Measurements from ENCODE around the gene ACOX1. TPM values are rescaled to one million over a fixed set of nuclear protein-coding genes. Genes with fewer than 3 reads are reported as not detected.

ACOX1 gene
- total and polyA plus RNA-seq, 2 of the 13 experiments (the other 11 are each of a cell fraction or from before 2014, with no cell fraction given) = 86.4 to 120 TPM

DNA sequence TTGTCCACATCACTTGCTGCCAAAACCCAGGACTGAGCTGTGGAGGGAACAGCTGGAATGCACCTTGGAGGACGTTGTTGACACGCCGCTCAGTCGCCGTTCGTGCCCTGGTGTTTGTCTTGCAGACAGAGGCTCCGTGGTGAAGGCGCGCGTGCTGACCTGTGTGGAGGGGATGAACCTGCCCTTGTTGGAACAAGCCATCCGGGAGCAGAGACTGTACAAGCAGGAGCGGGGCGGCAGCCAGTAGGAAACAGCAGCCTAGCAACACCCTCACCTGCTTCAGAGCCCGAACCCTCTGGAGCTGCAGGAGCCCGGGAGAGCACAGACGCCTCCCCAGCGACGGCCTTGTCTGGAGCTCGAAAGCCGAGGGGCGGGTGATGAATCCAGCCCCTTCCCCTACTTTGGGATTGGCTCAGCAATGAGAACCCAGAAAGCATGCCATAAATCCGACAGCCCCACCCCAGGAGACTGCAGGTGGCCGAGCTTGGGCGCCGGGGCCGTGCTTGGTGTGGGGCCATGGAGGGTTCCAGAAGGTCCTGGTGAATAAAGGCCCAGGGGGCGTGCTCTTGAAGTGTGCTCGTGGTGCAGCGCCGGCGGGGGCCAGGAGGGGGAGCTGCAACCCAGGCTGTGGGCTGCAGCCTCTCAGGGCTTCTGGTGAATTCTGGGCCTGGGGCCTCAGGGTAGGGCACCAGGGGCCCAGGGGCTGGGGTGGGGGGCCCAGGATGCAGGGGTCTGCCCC lies 21.2 kb upstream of the ACOX1 start (continued):
- TF ChIP-seq ZNF274 (CRISPR knock-in tag; IDR thresholded peaks at IDR 0.05) (0 out of 2 replicates have a peak, but pooled peaks have one; percentile 58), ZBTB3 (CRISPR knock-in tag; IDR thresholded peaks at IDR 0.05; ENCODE audit: borderline replicate concordance, low read depth) (no peak), SIN3B (IDR thresholded peaks at IDR 0.05; ENCODE audit: low read length) (no peak), MED13 (CRISPR knock-in tag; IDR thresholded peaks at IDR 0.05) (no peak), ZNF251 (CRISPR knock-in tag; IDR thresholded peaks at IDR 0.05) (no peak), TP53 (CRISPR knock-in tag; conservative IDR thresholded peaks at IDR 0.05) (no peak), ZNF776 (CRISPR knock-in tag; IDR thresholded peaks at IDR 0.05) (no peak), KDM5A (IDR thresholded peaks at IDR 0.05; ENCODE audit: borderline replicate concordance, low read length) (no peak), ATRX (CRISPR knock-in tag; IDR thresholded peaks at IDR 0.05; ENCODE audit: borderline replicate concordance) (no peak), ZEB1 (IDR thresholded peaks at IDR 0.05; ENCODE audit: insufficient replicate concordance, low read depth) (no peak)
- TF ChIP-seq, protein P1, sequence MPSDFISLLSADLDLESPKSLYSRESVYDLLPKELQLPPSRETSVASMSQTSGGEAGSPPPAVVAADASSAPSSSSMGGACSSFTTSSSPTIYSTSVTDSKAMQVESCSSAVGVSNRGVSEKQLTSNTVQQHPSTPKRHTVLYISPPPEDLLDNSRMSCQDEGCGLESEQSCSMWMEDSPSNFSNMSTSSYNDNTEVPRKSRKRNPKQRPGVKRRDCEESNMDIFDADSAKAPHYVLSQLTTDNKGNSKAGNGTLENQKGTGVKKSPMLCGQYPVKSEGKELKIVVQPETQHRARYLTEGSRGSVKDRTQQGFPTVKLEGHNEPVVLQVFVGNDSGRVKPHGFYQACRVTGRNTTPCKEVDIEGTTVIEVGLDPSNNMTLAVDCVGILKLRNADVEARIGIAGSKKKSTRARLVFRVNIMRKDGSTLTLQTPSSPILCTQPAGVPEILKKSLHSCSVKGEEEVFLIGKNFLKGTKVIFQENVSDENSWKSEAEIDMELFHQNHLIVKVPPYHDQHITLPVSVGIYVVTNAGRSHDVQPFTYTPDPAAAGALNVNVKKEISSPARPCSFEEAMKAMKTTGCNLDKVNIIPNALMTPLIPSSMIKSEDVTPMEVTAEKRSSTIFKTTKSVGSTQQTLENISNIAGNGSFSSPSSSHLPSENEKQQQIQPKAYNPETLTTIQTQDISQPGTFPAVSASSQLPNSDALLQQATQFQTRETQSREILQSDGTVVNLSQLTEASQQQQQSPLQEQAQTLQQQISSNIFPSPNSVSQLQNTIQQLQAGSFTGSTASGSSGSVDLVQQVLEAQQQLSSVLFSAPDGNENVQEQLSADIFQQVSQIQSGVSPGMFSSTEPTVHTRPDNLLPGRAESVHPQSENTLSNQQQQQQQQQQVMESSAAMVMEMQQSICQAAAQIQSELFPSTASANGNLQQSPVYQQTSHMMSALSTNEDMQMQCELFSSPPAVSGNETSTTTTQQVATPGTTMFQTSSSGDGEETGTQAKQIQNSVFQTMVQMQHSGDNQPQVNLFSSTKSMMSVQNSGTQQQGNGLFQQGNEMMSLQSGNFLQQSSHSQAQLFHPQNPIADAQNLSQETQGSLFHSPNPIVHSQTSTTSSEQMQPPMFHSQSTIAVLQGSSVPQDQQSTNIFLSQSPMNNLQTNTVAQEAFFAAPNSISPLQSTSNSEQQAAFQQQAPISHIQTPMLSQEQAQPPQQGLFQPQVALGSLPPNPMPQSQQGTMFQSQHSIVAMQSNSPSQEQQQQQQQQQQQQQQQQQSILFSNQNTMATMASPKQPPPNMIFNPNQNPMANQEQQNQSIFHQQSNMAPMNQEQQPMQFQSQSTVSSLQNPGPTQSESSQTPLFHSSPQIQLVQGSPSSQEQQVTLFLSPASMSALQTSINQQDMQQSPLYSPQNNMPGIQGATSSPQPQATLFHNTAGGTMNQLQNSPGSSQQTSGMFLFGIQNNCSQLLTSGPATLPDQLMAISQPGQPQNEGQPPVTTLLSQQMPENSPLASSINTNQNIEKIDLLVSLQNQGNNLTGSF (CRISPR knock-in tag; IDR thresholded peaks at IDR 0.05) = no peak
- TF ChIP-seq, protein P2, sequence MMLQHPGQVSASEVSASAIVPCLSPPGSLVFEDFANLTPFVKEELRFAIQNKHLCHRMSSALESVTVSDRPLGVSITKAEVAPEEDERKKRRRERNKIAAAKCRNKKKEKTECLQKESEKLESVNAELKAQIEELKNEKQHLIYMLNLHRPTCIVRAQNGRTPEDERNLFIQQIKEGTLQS (CRISPR knock-in tag; IDR thresholded peaks at IDR 0.05) = no peak
- TF ChIP-seq, protein P3, sequence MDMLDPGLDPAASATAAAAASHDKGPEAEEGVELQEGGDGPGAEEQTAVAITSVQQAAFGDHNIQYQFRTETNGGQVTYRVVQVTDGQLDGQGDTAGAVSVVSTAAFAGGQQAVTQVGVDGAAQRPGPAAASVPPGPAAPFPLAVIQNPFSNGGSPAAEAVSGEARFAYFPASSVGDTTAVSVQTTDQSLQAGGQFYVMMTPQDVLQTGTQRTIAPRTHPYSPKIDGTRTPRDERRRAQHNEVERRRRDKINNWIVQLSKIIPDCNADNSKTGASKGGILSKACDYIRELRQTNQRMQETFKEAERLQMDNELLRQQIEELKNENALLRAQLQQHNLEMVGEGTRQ (IDR thresholded peaks at IDR 0.05; ENCODE audit: low read depth, low read length) = no peak
- TF ChIP-seq, protein P3 (CRISPR knock-in tag; IDR thresholded peaks at IDR 0.05; ENCODE audit: borderline replicate concordance) = no peak
- TF ChIP-seq, protein P4, sequence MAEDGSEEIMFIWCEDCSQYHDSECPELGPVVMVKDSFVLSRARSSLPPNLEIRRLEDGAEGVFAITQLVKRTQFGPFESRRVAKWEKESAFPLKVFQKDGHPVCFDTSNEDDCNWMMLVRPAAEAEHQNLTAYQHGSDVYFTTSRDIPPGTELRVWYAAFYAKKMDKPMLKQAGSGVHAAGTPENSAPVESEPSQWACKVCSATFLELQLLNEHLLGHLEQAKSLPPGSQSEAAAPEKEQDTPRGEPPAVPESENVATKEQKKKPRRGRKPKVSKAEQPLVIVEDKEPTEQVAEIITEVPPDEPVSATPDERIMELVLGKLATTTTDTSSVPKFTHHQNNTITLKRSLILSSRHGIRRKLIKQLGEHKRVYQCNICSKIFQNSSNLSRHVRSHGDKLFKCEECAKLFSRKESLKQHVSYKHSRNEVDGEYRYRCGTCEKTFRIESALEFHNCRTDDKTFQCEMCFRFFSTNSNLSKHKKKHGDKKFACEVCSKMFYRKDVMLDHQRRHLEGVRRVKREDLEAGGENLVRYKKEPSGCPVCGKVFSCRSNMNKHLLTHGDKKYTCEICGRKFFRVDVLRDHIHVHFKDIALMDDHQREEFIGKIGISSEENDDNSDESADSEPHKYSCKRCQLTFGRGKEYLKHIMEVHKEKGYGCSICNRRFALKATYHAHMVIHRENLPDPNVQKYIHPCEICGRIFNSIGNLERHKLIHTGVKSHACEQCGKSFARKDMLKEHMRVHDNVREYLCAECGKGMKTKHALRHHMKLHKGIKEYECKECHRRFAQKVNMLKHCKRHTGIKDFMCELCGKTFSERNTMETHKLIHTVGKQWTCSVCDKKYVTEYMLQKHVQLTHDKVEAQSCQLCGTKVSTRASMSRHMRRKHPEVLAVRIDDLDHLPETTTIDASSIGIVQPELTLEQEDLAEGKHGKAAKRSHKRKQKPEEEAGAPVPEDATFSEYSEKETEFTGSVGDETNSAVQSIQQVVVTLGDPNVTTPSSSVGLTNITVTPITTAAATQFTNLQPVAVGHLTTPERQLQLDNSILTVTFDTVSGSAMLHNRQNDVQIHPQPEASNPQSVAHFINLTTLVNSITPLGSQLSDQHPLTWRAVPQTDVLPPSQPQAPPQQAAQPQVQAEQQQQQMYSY (CRISPR knock-in tag; IDR thresholded peaks at IDR 0.05) = no peak
- TF ChIP-seq, protein P5, sequence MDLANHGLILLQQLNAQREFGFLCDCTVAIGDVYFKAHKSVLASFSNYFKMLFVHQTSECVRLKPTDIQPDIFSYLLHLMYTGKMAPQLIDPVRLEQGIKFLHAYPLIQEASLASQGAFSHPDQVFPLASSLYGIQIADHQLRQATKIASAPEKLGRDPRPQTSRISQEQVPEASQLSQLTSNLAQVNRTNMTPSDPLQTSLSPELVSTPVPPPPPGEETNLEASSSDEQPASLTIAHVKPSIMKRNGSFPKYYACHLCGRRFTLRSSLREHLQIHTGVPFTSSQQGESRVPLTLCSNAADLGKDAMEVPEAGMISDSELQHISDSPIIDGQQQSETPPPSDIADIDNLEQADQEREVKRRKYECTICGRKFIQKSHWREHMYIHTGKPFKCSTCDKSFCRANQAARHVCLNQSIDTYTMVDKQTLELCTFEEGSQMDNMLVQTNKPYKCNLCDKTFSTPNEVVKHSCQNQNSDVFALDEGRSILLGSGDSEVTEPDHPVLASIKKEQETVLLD (CRISPR knock-in tag; IDR thresholded peaks at IDR 0.05; ENCODE audit: low read depth) = no peak
